Cardiac muscle cell (in vitro differentiated cells and primary cell): ENCODE results near the gene NEURL4. TPM values are rescaled to one million over a fixed set of nuclear protein-coding genes. Genes with fewer than 3 reads are reported as not detected.
"Not testable (repeated sequence)": the region's sequence is repeated elsewhere in the genome, so short reads cannot be mapped to it uniquely, and the experiment has no call there.

ENCODE experiments used
- DNase-seq, 2 donors: peaks; one replicate each; pipeline versions ENCODE4 v3.0.0 to v3.0.0-alpha.2; 2010 to 2017; ENCODE audit warnings: low read depth in 1 of 2, low spot score in 1 of 2
- H3K27ac ChIP-seq: fragments of 200-600 bp; sonication (generic); 2 replicates; pipeline ENCODE4 v1.5.1; 2016
- H3K27me3 ChIP-seq: fragments of 200-600 bp; sonication (generic); 2 replicates; pipeline ENCODE4 v1.6.0; 2016; ENCODE audit warnings: control low read depth
- H3K36me3 ChIP-seq: fragments of 200-600 bp; sonication (generic); 2 replicates; pipeline ENCODE4 v1.5.1; 2016; ENCODE audit warnings: control low read depth
- H3K4me1 ChIP-seq: fragments of 200-600 bp; sonication (generic); 2 replicates; pipeline ENCODE4 v1.8.1; 2017; ENCODE audit warnings: low read depth, mild to moderate bottlenecking, mixed run types
- H3K4me3 ChIP-seq: fragments of 200-600 bp; sonication (generic); 2 replicates; pipeline ENCODE4 v1.5.1; 2016; ENCODE audit warnings: mild to moderate bottlenecking
- H3K9me3 ChIP-seq: fragments of 200-600 bp; sonication (generic); 2 replicates; pipeline ENCODE4 v1.5.1; 2017; ENCODE audit warnings: low read depth, mild to moderate bottlenecking, control low read depth
- polyA plus RNA-seq: library from polyadenylated mRNA; unstranded; fragments of >200 nt; fragmentation: Nextera tagmentation; extraction: Ambion mirVana; gene quantifications from 2 replicates; pipeline ENCODE4 v1.2.1, GENCODE V29; 2016
- total RNA-seq: library from RNA; depleted of rRNA; stranded (reverse); fragments of >200 nt; gene quantifications from 2 replicates; pipeline ENCODE4 v1.2.3, GENCODE V29; 2016
- TF ChIP-seq, protein P1 (sequence below): IDR thresholded peaks from 2 replicates; pipeline ENCODE4 v1.5.1; 2012; ENCODE audit warnings: low read depth, mild to moderate bottlenecking, low read length

Gene NEURL4
- total RNA-seq (25.3 and 32.4 TPM in 2 replicates), polyA plus RNA-seq (12.2 and 15.5 TPM in 2 replicates)

DNA sequence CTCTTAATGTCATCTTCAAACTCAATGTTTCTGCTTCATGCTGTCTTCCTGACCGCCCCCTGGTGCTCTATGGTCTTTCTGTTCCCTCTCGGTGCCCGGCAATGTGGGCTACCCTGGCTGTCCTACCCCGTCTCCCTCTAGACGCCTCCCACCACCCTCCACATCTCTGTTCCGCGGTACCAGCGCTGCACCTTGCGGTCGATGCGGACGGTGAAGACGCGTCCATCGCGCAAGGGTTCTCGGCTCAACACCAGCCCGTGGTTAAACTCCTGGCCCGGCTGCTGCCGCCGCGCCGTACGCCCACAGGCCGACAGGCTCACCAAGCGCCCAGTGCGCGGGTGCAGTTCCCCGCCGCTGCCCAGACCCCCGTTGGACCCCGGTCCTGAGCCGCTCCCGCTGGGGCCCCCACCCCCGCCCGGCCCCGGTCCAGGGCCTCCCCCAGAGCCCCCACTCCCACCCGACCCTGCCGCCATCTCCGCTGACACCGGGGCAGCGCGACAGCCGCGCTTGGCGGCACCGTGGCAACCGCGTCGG lies at the start of gene NEURL4:
Gene NEURL4 (minus strand): TSS at position 496 of the 534 bp plus-strand sequence. CDS start 23 bp downstream, at position 473.
- peaks cover 3% of the 10 kb centered on the region for H3K36me3 ChIP-seq
- peak in 1 of 2 donors; percentile 27 for DNase-seq
- H3K9me3 ChIP-seq: no peaks in the 10 kb centered on the region
- TF ChIP-seq, protein P1, sequence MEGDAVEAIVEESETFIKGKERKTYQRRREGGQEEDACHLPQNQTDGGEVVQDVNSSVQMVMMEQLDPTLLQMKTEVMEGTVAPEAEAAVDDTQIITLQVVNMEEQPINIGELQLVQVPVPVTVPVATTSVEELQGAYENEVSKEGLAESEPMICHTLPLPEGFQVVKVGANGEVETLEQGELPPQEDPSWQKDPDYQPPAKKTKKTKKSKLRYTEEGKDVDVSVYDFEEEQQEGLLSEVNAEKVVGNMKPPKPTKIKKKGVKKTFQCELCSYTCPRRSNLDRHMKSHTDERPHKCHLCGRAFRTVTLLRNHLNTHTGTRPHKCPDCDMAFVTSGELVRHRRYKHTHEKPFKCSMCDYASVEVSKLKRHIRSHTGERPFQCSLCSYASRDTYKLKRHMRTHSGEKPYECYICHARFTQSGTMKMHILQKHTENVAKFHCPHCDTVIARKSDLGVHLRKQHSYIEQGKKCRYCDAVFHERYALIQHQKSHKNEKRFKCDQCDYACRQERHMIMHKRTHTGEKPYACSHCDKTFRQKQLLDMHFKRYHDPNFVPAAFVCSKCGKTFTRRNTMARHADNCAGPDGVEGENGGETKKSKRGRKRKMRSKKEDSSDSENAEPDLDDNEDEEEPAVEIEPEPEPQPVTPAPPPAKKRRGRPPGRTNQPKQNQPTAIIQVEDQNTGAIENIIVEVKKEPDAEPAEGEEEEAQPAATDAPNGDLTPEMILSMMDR: no peak
- H3K27me3 ChIP-seq: no peaks in the 10 kb centered on the region
- peaks cover 12% of the 10 kb centered on the region for H3K4me1 ChIP-seq
- peak within 1 kb of the TSS; percentile 89 for H3K27ac ChIP-seq
- H3K4me3 ChIP-seq: peak within 1 kb of the TSS; percentile 81

DNA sequence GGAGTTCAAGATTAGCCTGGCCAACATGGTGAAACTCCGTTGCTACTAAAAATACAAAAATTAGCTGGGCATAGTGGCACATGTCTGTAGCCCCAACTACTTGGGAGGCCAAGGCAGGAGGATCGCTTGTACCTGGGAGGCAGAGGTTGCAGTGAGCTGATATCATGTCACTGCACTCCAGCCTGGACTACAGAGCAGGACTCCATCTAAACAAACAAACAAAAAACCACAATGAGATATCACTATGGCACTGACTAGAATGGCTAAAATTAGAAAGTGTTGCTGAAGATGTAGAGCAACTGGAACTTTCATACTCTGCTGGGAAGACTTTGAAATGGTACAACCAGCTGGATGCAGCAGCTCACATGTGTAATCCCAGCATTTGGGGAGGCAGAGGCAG lies 45.2 kb upstream of the NEURL4 start:
- no peaks in the 10 kb centered on the region for H3K27me3 ChIP-seq
- no peaks in the 10 kb centered on the region for H3K4me1 ChIP-seq
- no peaks in the 10 kb centered on the region for H3K9me3 ChIP-seq
- no peak overlapping the region for H3K27ac ChIP-seq
- H3K36me3 ChIP-seq: no peaks in the 10 kb centered on the region
- DNase-seq: no peak
- H3K4me3 ChIP-seq: no peak overlapping the region
- TF ChIP-seq, protein P1: no peak

DNA sequence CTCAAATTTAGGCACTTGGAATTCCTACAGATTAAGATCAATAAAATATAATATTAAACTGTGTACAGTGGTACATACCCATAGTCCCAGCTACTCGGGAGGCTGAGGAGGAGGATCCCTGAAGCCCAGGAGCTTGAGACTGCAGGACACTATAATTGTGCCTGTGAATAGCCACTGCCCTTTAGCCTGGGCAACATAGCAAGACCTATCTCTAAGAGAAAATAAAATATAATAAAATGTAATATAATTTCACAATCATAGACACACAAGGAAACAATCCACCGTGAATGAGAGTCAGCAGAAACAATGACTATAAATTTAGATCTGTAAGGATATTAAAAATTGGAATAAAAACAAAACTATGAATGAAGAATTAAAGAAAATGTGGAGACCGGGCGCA lies 41.7 kb upstream of the NEURL4 start:
- no peak for DNase-seq
- Histone ChIP-seq H3K36me3 (no peaks in the 10 kb centered on the region), H3K4me1 (no peaks in the 10 kb centered on the region), H3K27me3 (no peaks in the 10 kb centered on the region), H3K4me3 (no peak overlapping the region), H3K27ac (no peak overlapping the region), H3K9me3 (no peaks in the 10 kb centered on the region)
- TF ChIP-seq, protein P1: no peak

DNA sequence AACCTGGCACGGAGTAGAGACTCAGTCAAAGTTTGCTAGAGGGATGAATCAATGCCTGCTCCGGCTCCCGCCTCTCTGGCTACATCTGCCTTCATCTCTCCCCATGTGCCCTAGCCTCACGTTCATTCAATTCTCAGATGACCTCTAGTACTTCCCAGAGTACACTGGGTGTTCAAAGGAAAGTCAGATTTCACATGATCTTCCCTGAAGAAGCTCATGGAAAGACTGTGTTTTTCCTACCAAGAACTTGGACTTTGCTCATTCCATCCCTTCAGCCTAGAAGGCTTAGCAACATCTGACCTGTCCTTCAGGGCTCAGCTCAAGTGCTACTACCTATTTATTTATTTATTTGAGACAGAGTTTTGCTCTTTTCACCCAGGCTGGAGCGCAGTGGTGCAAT lies 40.7 kb upstream of the NEURL4 start:
- TF ChIP-seq, protein P1: no peak
- Histone ChIP-seq H3K9me3 (no peaks in the 10 kb centered on the region), H3K36me3 (no peaks in the 10 kb centered on the region), H3K27ac (no peak overlapping the region), H3K4me1 (no peaks in the 10 kb centered on the region), H3K27me3 (no peaks in the 10 kb centered on the region), H3K4me3 (no peak overlapping the region)
- no peak for DNase-seq

DNA sequence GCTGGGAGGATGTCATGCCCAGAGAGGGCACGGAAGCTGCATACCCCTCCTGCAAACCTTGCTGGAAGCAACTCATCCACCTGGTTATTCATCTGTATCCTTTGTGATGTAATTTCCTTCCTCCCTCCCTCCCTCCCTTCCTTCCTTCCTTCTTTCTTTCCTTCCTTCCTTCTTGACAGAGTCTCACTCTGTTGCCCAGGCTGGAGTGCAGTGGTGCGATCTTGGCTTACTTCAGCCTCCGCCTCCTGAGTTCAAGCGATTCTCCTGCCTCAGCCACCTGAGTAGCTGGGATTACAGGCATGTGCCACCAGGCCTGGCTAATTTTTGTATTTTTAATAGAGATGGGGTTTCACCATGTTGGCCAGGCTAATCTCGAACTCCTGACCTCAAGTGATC lies 39.5 kb upstream of the NEURL4 start:
- not testable (repeated sequence) for H3K36me3 ChIP-seq, H3K27me3 ChIP-seq, H3K4me3 ChIP-seq, H3K9me3 ChIP-seq, H3K27ac ChIP-seq, H3K4me1 ChIP-seq, DNase-seq

DNA sequence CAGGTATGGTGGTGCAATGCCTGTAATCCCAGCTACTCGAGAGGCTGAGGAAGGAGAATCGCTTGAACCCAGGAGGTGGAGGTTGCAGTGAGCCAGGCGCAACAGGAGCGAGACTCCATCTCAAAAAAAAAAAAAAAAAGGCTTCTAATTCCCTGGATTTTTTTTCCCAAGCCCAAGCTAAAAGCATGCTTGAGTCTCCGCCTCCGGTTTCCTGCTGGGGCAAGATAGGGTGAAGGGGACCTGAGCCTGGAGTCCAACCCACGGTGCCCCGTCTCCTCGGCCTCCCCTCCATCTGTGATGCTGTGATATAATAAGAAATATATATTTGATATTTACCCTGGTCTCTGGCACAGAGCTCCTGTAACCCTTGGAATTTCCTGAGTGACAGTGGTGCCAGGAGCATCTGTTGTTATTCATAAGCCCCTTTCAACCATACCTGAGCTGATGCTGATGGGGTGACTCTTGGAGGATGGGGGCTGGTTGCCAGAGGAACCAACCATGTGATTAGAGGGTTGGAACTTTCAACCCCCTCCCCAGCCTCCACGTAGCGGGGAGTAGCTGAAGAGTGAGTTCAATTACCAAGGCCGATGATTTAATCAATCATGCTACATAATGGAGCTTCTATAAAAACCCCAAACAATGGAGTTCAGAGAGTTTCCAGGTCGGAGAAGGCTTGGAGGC lies 38.9 kb upstream of the NEURL4 start:
- DNase-seq: no peak
- TF ChIP-seq, protein P1: no peak
- H3K36me3 ChIP-seq: no peaks in the 10 kb centered on the region
- no peaks in the 10 kb centered on the region for H3K4me1 ChIP-seq
- no peak overlapping the region for H3K4me3 ChIP-seq
- no peak overlapping the region for H3K27ac ChIP-seq
- no peaks in the 10 kb centered on the region for H3K9me3 ChIP-seq
- no peaks in the 10 kb centered on the region for H3K27me3 ChIP-seq
